A673 (cell line): Measurements from ENCODE around the gene SLC39A5.

ENCODE experiments used
- EZH2 ChIP-seq: fragments of 200-600 bp; sonication (generic); IDR thresholded peaks from 2 replicates; pipeline ENCODE4 v1.6.1; 2017; ENCODE audit warnings: borderline replicate concordance, low read depth, mild to moderate bottlenecking, mixed read lengths, antibody characterized with exemption, low read length; ENCODE audit not compliant: poor library complexity, severe bottlenecking
- TF ChIP-seq, protein P1 (sequence below): fragments of 300-800, 200-600 bp; sonication (generic); conservative IDR thresholded peaks from 2 replicates; pipeline ENCODE4 v1.5.1; 2017; ENCODE audit warnings: low read depth, mild to moderate bottlenecking, antibody characterized with exemption, low read length, moderate library complexity, mixed read lengths

- TF ChIP-seq, protein P1, sequence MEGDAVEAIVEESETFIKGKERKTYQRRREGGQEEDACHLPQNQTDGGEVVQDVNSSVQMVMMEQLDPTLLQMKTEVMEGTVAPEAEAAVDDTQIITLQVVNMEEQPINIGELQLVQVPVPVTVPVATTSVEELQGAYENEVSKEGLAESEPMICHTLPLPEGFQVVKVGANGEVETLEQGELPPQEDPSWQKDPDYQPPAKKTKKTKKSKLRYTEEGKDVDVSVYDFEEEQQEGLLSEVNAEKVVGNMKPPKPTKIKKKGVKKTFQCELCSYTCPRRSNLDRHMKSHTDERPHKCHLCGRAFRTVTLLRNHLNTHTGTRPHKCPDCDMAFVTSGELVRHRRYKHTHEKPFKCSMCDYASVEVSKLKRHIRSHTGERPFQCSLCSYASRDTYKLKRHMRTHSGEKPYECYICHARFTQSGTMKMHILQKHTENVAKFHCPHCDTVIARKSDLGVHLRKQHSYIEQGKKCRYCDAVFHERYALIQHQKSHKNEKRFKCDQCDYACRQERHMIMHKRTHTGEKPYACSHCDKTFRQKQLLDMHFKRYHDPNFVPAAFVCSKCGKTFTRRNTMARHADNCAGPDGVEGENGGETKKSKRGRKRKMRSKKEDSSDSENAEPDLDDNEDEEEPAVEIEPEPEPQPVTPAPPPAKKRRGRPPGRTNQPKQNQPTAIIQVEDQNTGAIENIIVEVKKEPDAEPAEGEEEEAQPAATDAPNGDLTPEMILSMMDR, result no peak
- TF ChIP-seq EZH2, result no peak
Observed at GRCh38 chr12:56188131-56188777, 41.6 kb upstream of the SLC39A5 start.
